MM.1S (cell line): ENCODE measurements around the gene NFKBIE.

ENCODE experiments used
- DNase-seq: peaks from one replicate; pipeline ENCODE4 v3.0.0-alpha.2; 2015
- H2AFZ ChIP-seq: fragments of 300-600 bp; sonication (generic); 2 replicates; pipeline ENCODE4 v1.6.0; 2016; ENCODE audit warnings: antibody characterized with exemption, low read length
- H3F3A ChIP-seq: fragments of 300-600 bp; sonication (generic); 2 replicates; pipeline ENCODE4 v1.6.1; 2016; ENCODE audit warnings: mild to moderate bottlenecking, antibody characterized with exemption, low read length, moderate library complexity, mixed read lengths; ENCODE audit not compliant: insufficient read depth
- H3K27ac ChIP-seq: fragments of 300-600 bp; sonication (generic); 2 replicates; pipeline ENCODE4 v1.5.1; 2016; ENCODE audit warnings: mild to moderate bottlenecking, low read length
- H3K27me3 ChIP-seq: fragments of 300-600 bp; sonication (generic); replicated peaks from 2 replicates; pipeline ENCODE4 v1.6.0; 2016; ENCODE audit warnings: low read length; ENCODE audit not compliant: insufficient read depth
- H3K36me3 ChIP-seq: fragments of 300-600 bp; sonication (generic); replicated peaks from 2 replicates; pipeline ENCODE4 v1.6.1; 2016; ENCODE audit warnings: mild to moderate bottlenecking, low read length, mixed read lengths; ENCODE audit not compliant: insufficient read depth
- H3K4me1 ChIP-seq: fragments of 300-600 bp; sonication (generic); 2 replicates; pipeline ENCODE4 v1.6.1; 2016; ENCODE audit warnings: low read length, mixed read lengths
- H3K4me2 ChIP-seq: fragments of 300-600 bp; sonication (generic); 2 replicates; pipeline ENCODE4 v1.6.0; 2016; ENCODE audit warnings: low read depth, low read length
- H3K4me3 ChIP-seq: fragments of 300-600 bp; sonication (generic); 2 replicates; pipeline ENCODE4 v1.5.1; 2016; ENCODE audit warnings: low read length, mixed read lengths
- H3K79me2 ChIP-seq: fragments of 300-600 bp; sonication (generic); 2 replicates; pipeline ENCODE4 v1.6.1; 2016; ENCODE audit warnings: mixed run types, low read length, mixed read lengths
- H3K9ac ChIP-seq: fragments of 300-600 bp; sonication (generic); 2 replicates; pipeline ENCODE4 v1.6.1; 2016; ENCODE audit warnings: low read length, mixed read lengths
- H3K9me2 ChIP-seq: fragments of 300-600 bp; sonication (generic); replicated peaks from 2 replicates; pipeline ENCODE4 v1.6.1; 2016; ENCODE audit warnings: mild to moderate bottlenecking, low read length, mixed read lengths; ENCODE audit not compliant: insufficient read depth
- H3K9me3 ChIP-seq: fragments of 300-600 bp; sonication (generic); replicated peaks from 2 replicates; pipeline ENCODE4 v1.6.1; 2016; ENCODE audit warnings: mild to moderate bottlenecking, low read length, mixed read lengths; ENCODE audit not compliant: insufficient read depth
- H4K20me1 ChIP-seq: fragments of 300-600 bp; sonication (generic); 2 replicates; pipeline ENCODE4 v1.6.1; 2016; ENCODE audit warnings: mild to moderate bottlenecking, low read length, moderate library complexity, mixed read lengths; ENCODE audit not compliant: insufficient read depth
- CTCF ChIP-seq: fragments of 300-600 bp; sonication (generic); IDR thresholded peaks from 2 replicates; pipeline ENCODE4 v1.5.1; 2016; ENCODE audit warnings: antibody characterized with exemption, low read length, mixed read lengths
- EZH2 ChIP-seq: fragments of 300-600 bp; sonication (generic); optimal IDR thresholded peaks from 2 replicates; pipeline ENCODE3; 2017; ENCODE audit warnings: low read depth, mild to moderate bottlenecking, antibody characterized with exemption, low read length, mixed read lengths
- EZH2phosphoT487 ChIP-seq: fragments of 300-600 bp; sonication (generic); IDR thresholded peaks from 2 replicates; pipeline ENCODE4 v1.6.1; 2018; ENCODE audit warnings: antibody characterized with exemption, low read length

The NFKBIE gene

GRCh38 chr6:44271406-44271723, 6.0 kb upstream of the NFKBIE start:
- H3K27me3 ChIP-seq, result peaks cover 54% of the 10 kb centered on the region
- peaks cover 8% of the 10 kb centered on the region for H3K4me1 ChIP-seq
- no peaks in the 10 kb centered on the region for H3K36me3 ChIP-seq
- H2AFZ ChIP-seq, result no peak overlapping the region
- no peaks in the 10 kb centered on the region for H3K9me3 ChIP-seq
- DNase-seq, result no peak
- no peak overlapping the region for H3K9ac ChIP-seq
- no peaks in the 10 kb centered on the region for H3K9me2 ChIP-seq
- no peaks in the 10 kb centered on the region for H4K20me1 ChIP-seq
- TF ChIP-seq EZH2phosphoT487 (no peak), CTCF (no peak), EZH2 (no peak)
- no peak overlapping the region for H3K4me2 ChIP-seq
- H3K79me2 ChIP-seq, result no peaks in the 10 kb centered on the region
- no peak overlapping the region for H3K4me3 ChIP-seq
- peaks cover 7% of the 10 kb centered on the region for H3F3A ChIP-seq
- H3K27ac ChIP-seq, result no peak overlapping the region

GRCh38 chr6:44270526-44271405, 5.4 kb upstream of the NFKBIE start:
- Histone ChIP-seq H3K9ac (no peak overlapping the region), H3K9me3 (no peaks in the 10 kb centered on the region), H3K4me3 (no peak overlapping the region), H2AFZ (no peak overlapping the region), H3K4me1 (peaks cover 14% of the 10 kb centered on the region), H3K4me2 (no peak overlapping the region), H3K9me2 (no peaks in the 10 kb centered on the region), H3K36me3 (no peaks in the 10 kb centered on the region), H3K27ac (no peak overlapping the region), H4K20me1 (no peaks in the 10 kb centered on the region), H3K79me2 (no peaks in the 10 kb centered on the region), H3F3A (peaks cover 13% of the 10 kb centered on the region), H3K27me3 (peaks cover 54% of the 10 kb centered on the region)
- DNase-seq, result no peak
- TF ChIP-seq EZH2 (no peak), EZH2phosphoT487 (no peak), CTCF (no peak)

GRCh38 chr6:44269921-44270525, 4.7 kb upstream of the NFKBIE start, which contains the start of gene TMEM151B:
Gene TMEM151B, plus strand, starts transcription at chr6:44270450. Its CDS starts 293 bp downstream, at chr6:44270743.
- Histone ChIP-seq H2AFZ (no peak within 1 kb of the TSS), H3K4me3 (no peak within 1 kb of the TSS), H3K9ac (no peak within 1 kb of the TSS), H4K20me1 (no peaks in the 10 kb centered on the region), H3K79me2 (peaks cover 2% of the 10 kb centered on the region), H3K27ac (no peak within 1 kb of the TSS), H3K9me3 (no peaks in the 10 kb centered on the region), H3K36me3 (no peaks in the 10 kb centered on the region), H3F3A (peaks cover 17% of the 10 kb centered on the region), H3K27me3 (peaks cover 54% of the 10 kb centered on the region), H3K4me2 (no peak within 1 kb of the TSS), H3K4me1 (peaks cover 15% of the 10 kb centered on the region), H3K9me2 (no peaks in the 10 kb centered on the region)
- DNase-seq, result no peak
- TF ChIP-seq CTCF, result no peak
- TF ChIP-seq EZH2, result no peak
- no peak for TF ChIP-seq EZH2phosphoT487
